ENCODE measurements around the gene ATP7A.

GRCh38 chrX:77961063-77961462 lies 50.6 kb downstream of the ATP7A start:
- TF ChIP-seq BACH2 (CRISPR knock-in tag; IDR thresholded peaks at IDR 0.05; ENCODE audit: borderline replicate concordance) (no peak), RARB (CRISPR knock-in tag; IDR thresholded peaks at IDR 0.05) (no peak), PATZ1 (CRISPR knock-in tag; IDR thresholded peaks at IDR 0.05; ENCODE audit: borderline replicate concordance) (no peak), TOX (CRISPR knock-in tag; IDR thresholded peaks at IDR 0.05; ENCODE audit: borderline replicate concordance) (no peak), CSDC2 (CRISPR knock-in tag; IDR thresholded peaks at IDR 0.05) (no peak), ARNTL (CRISPR knock-in tag; IDR thresholded peaks at IDR 0.05; ENCODE audit: borderline replicate concordance, low read depth) (no peak), CSRNP3 (CRISPR knock-in tag; IDR thresholded peaks at IDR 0.05) (no peak), CREB5 (CRISPR knock-in tag; IDR thresholded peaks at IDR 0.05; ENCODE audit: low read depth) (no peak), PPARA (CRISPR knock-in tag; IDR thresholded peaks at IDR 0.05; ENCODE audit: borderline replicate concordance) (no peak), TSHZ2 (CRISPR knock-in tag; IDR thresholded peaks at IDR 0.05) (no peak), ZFP3 (CRISPR knock-in tag; IDR thresholded peaks at IDR 0.05) (no peak)
